Astrocyte (in vitro differentiated cells and primary cell): Measurements from ENCODE around the gene PDGFD.

Source experiments
- EZH2 ChIP-seq: IDR thresholded peaks from 2 replicates; pipeline ENCODE4 v1.6.1; 2012; ENCODE audit warnings: mild to moderate bottlenecking, low read length, inconsistent platforms; ENCODE audit not compliant: insufficient read depth
- TF ChIP-seq, protein P1 (sequence below): IDR thresholded peaks from 2 replicates; pipeline ENCODE4 v1.5.1; 2011; ENCODE audit warnings: low read depth, mild to moderate bottlenecking, inconsistent platforms, low read length, moderate library complexity; ENCODE audit not compliant: insufficient read depth

DNA sequence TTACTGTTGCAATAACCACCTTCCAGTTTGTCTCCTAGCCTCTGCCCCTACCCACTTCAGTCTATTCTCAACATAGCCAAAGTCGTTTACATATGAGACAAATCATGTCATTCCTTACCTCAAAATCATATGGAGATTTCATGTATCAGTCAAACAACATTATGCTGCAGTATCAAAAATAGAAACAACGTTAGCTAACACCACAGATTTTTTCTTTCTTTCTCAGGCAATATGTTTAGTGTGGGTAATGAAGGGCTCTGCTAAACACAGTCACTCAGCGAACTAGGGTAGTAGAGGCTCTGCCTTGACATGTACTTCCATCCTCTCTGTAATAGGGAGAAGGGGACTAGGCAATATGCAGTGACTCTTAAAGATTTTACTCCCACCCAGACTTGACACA is 268.8 kb downstream of the PDGFD start:
- TF ChIP-seq EZH2, result no peak
- TF ChIP-seq, protein P1, sequence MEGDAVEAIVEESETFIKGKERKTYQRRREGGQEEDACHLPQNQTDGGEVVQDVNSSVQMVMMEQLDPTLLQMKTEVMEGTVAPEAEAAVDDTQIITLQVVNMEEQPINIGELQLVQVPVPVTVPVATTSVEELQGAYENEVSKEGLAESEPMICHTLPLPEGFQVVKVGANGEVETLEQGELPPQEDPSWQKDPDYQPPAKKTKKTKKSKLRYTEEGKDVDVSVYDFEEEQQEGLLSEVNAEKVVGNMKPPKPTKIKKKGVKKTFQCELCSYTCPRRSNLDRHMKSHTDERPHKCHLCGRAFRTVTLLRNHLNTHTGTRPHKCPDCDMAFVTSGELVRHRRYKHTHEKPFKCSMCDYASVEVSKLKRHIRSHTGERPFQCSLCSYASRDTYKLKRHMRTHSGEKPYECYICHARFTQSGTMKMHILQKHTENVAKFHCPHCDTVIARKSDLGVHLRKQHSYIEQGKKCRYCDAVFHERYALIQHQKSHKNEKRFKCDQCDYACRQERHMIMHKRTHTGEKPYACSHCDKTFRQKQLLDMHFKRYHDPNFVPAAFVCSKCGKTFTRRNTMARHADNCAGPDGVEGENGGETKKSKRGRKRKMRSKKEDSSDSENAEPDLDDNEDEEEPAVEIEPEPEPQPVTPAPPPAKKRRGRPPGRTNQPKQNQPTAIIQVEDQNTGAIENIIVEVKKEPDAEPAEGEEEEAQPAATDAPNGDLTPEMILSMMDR, result no peak
